ENCODE results near the gene TBC1D19. TPM values are rescaled to one million over a fixed set of nuclear protein-coding genes. Genes with fewer than 3 reads are reported as not detected.
"Not testable (repeated sequence)": the region's sequence is repeated elsewhere in the genome, so short reads cannot be mapped to it uniquely, and the experiment has no call there.

The TBC1D19 gene
- total RNA-seq, 1 experiment from 2014 or later: 2.2 TPM

GRCh38 chr4:26692014-26692726, 108.3 kb downstream of the TBC1D19 start:
- Histone ChIP-seq H3K27me3 (ENCODE audit: control insufficient read depth, insufficient read depth, low read length) (no peaks in the 10 kb centered on the region), H3K27ac (ENCODE audit: low read length) (no peak overlapping the region), H3K4me3 (ENCODE audit: low read depth in 2 of 2, low read length in 2 of 2) (no peak overlapping the region), H3K9me3 (ENCODE audit: control insufficient read depth, insufficient read depth, low read depth, low read length) (no peaks in the 10 kb centered on the region), H3K36me3 (ENCODE audit: control insufficient read depth, insufficient read depth, low read length) (no peaks in the 10 kb centered on the region), H3K4me1 (ENCODE audit: control insufficient read depth, insufficient read depth, low read length) (no peaks in the 10 kb centered on the region)
- intact Hi-C loops (cut with micrococcal nuclease; ENCODE audit: unreplicated experiment) (no loop called here), in situ Hi-C loops (cut with HindIII; ENCODE audit: low pct_unique_long_range_greater_than_20kb, low sequenced_read_pairs) (no loop called here)
- CTCF ChIA-PET: no interaction called here
- no peak for DNase-seq (ENCODE audit: low read depth, low spot score)
- ATAC-seq: no peak
- no peak for TF ChIP-seq CTCF (IDR thresholded peaks at IDR 0.05)
- TF ChIP-seq REST (IDR thresholded peaks at IDR 0.05; ENCODE audit: insufficient read depth in 1 of 2, low read depth in 2 of 2, low read length in 1 of 2): no peak
- no peak for TF ChIP-seq POLR2AphosphoS5 (IDR thresholded peaks at IDR 0.05; ENCODE audit: low read depth, low read length)
- TF ChIP-seq TCF7L2 (IDR thresholded peaks at IDR 0.05; ENCODE audit: low read depth, low read length): no peak
- TF ChIP-seq SIN3A (IDR thresholded peaks at IDR 0.05; ENCODE audit: borderline replicate concordance, insufficient read depth, low read depth, low read length): no peak
- POLR2A ChIA-PET: interaction anchor here (0.6 kb wide), 1 partner anchor 77 kb away, joined by 4 read pairs; no protein-coding TSS in a partner anchor
- no TSS peak for BruUV-seq (replicated peaks)

- ATAC-seq; H3K27me3 ChIP-seq (ENCODE audit: control insufficient read depth, insufficient read depth, low read length); BruUV-seq (replicated peaks); H3K27ac ChIP-seq (ENCODE audit: low read length); in situ Hi-C loops (cut with HindIII; ENCODE audit: low pct_unique_long_range_greater_than_20kb, low sequenced_read_pairs); CTCF ChIA-PET; POLR2A ChIA-PET; H3K4me1 ChIP-seq (ENCODE audit: control insufficient read depth, insufficient read depth, low read length); H3K4me3 ChIP-seq (ENCODE audit: low read depth in 2 of 2, low read length in 2 of 2); H3K9me3 ChIP-seq (ENCODE audit: control insufficient read depth, insufficient read depth, low read depth, low read length); intact Hi-C loops (cut with micrococcal nuclease; ENCODE audit: unreplicated experiment); H3K36me3 ChIP-seq (ENCODE audit: control insufficient read depth, insufficient read depth, low read length); DNase-seq (ENCODE audit: low read depth, low spot score): not testable (repeated sequence)
These were observed 110.2 kb downstream of the TBC1D19 start for GRCh38 chr4:26694131-26694530.

GRCh38 chr4:26700110-26700509, 116.2 kb downstream of the TBC1D19 start:
- no TSS peak for BruUV-seq (replicated peaks)

More at GRCh38 chr4:26700110-26700509, 116.2 kb downstream of the TBC1D19 start:
- in situ Hi-C loops (cut with HindIII; ENCODE audit: low pct_unique_long_range_greater_than_20kb, low sequenced_read_pairs): no loop called here
- ChIA-PET POLR2A (no interaction called here), CTCF (no interaction called here)
- no peak for TF ChIP-seq POLR2AphosphoS5 (IDR thresholded peaks at IDR 0.05; ENCODE audit: low read depth, low read length)
- no peak for TF ChIP-seq TCF7L2 (IDR thresholded peaks at IDR 0.05; ENCODE audit: low read depth, low read length)
- TF ChIP-seq CTCF (IDR thresholded peaks at IDR 0.05): no peak
- TF ChIP-seq REST (IDR thresholded peaks at IDR 0.05; ENCODE audit: insufficient read depth in 1 of 2, low read depth in 2 of 2, low read length in 1 of 2): no peak
- no peak for TF ChIP-seq SIN3A (IDR thresholded peaks at IDR 0.05; ENCODE audit: borderline replicate concordance, insufficient read depth, low read depth, low read length)
- Histone ChIP-seq H3K27ac (ENCODE audit: low read length) (no peak overlapping the region), H3K4me1 (ENCODE audit: control insufficient read depth, insufficient read depth, low read length) (no peaks in the 10 kb centered on the region), H3K9me3 (ENCODE audit: control insufficient read depth, insufficient read depth, low read depth, low read length) (no peaks in the 10 kb centered on the region), H3K36me3 (ENCODE audit: control insufficient read depth, insufficient read depth, low read length) (no peaks in the 10 kb centered on the region), H3K27me3 (ENCODE audit: control insufficient read depth, insufficient read depth, low read length) (no peaks in the 10 kb centered on the region), H3K4me3 (ENCODE audit: low read depth in 2 of 2, low read length in 2 of 2) (no peak overlapping the region)
- ATAC-seq (no peak), DNase-seq (ENCODE audit: low read depth, low spot score) (no peak)
- intact Hi-C loops (cut with micrococcal nuclease; ENCODE audit: unreplicated experiment): no loop called here

All from Panc1 (cell line).